Activated T-helper 1 cell treated with anti-CD3 and anti-CD28 coated beads, Interleukin-2, amount 50 U/mL, for 16 hours (primary cell): ENCODE data around the gene CCDC178.

ENCODE experiments used
- DNase-seq, 2 donors: peaks; one replicate each; pipeline ENCODE4 v3.0.0-alpha.2; 2020; ENCODE audit warnings: low read depth in 1 of 2, low spot score in 1 of 2

The CCDC178 gene

DNA sequence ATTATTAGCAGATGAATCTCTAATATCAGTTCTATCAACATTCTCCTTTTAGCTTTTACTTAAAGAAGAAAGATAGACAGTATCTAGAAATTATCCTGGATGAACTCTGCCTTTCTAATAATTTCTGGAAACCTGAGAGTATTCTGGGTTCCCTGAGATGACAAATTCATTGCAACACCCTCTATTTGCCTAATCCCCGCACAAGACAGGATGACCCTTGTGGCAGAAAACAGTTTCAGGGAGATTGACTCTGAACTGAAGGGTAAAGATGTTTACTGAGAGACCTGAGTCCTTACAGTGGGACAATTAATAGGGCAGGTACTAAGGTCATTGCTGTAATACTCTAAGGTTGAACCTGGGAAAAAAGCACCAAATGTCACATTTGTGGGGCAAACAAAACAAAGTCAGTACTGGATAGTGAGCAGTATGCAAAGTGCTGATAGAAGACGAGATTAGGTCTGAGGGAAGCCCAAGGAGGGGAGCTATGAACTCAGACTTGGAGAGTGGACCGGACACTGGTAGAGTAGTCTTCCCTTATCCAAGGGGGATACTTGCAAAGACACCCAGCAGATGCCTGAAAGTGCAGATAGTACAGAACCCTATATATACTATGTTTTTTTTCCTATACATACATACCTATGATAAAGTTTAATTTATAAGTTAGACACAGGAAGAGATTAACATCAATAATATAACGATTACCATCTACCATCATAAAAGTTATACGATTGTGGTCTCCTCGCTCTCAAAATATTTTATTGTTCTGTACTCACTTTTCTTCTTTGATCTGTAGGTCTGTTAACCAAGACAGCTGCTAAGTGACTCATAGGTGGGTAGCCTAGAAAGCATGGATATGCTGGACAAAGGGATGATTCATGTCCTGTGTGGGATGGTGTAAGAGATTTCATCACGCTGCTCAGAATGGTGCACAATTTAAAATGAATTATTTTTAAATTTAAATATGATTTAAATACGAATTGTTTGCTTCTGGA is 519.4 kb downstream of the CCDC178 start:
- no peak for DNase-seq

DNA sequence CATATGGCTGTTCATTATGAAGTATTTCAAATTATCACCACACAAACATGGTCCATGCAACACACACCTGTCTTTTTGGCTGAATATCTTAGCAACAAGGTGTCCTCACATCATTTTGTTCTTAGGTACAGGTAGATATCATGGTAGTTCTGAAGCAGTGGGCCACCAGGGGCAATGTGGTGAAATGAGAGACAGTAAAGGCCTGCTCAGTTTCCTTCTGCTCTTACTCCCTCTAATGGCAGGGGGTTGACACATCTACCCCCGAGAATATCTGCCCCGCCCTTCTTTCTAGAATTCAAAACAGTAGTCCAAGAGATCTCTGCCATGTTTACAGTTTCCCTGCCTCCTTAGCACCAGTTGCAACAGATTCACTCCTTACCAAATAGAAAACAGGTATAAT is 520.7 kb downstream of the CCDC178 start:
- no peak for DNase-seq

DNA sequence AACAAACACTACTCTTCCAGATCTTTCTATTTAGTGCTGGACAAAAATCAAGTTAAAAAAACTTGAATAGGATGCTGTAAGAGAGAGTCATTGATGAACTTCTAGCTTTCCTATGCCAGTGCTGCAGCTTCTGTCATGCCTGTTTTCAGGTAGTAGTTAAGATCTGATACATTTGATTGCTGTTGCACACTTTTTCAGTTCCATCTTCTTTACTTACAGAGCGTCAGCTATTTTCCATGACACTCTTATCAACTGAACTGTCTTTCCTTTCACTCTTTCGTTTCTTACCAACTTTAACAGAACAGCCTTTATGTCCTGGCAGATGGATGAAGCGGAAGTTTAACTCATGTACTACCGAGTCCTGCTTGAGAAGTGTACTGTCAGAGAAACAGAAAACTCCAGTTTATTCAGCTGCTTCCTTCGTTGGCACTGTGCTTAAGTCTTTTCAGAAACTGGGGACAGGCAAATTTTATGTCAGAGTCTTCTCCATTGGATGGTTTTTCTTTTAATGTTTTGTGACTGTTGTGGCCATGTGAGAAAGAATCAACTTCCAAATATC is 521.8 kb downstream of the CCDC178 start:
- no peak for DNase-seq

DNA sequence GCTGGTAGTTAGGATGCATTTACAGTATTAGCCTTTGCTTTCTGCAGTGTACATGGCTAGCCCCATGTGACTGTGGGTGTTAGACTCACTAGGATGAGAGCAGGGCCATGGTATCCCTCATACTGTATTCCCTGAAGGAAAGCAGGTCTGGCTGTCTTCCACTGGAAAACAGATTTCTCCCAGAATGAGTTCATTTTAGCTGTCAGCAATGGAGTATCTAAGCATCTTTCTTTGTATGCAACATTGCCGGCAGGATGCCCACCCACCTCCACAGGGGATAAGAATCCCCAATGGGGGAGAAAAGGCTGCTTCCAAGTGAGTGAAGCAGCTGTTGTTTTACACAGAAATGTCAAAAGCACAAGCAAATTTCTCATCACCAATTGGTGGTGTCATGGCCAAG is 525.0 kb downstream of the CCDC178 start:
- no peak for DNase-seq

DNA sequence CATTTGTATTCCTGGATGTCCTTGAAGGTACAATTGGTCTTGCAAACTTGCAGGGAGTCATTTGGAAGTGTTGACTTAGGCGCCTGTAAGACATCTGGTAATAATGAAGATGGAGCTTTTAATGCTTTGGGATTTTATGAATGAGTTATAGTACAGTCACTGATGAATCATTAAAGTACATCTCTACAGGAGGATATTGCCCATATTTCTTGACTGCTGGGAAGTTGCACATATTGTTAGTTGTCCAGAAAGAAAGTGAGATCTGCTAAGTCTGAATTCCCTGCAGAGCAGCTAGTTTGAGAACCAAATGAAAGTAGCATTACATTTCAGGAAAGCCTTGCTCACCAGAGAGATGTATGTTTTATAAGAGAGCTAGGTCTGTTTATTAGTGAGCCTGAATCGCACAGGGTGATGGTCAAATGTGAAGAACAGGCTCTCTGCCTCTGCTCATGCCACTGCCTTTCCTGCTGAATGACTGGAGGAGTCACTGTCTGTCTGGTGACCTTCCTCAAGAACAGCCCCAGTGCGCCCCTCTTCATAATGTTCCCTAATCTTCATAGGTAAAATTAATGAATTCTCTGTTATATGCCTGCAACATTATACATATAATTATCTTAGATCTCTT is 528.7 kb downstream of the CCDC178 start:
- DNase-seq: no peak

DNA sequence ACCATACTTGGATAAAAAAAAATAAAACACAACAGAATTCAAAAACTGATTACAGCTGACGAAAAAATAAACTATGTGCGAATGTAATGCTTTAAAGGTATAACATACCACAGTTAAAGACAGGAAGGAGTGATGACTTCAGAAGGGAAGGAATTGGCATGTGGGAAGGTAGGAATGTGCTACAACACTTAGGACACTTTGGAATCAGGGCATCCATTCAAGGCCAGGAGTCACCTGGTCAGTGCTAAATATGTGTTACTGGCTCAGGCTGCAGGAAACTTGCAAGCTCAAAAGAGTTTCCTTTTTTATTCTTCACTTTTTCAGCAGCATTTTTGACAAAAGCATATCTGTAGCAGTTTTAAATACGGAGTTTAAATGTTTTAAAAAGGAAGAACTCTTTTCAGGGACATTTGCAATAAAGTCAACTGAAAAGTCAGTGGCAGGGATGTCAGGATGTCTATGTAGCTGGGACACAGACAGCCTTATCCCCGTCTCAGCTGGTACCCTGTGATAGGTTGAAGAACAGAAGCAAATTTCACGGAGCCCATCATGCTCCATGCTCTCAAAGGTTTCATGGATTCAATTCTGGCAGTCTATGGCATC is 529.7 kb downstream of the CCDC178 start:
- no peak for DNase-seq

DNA sequence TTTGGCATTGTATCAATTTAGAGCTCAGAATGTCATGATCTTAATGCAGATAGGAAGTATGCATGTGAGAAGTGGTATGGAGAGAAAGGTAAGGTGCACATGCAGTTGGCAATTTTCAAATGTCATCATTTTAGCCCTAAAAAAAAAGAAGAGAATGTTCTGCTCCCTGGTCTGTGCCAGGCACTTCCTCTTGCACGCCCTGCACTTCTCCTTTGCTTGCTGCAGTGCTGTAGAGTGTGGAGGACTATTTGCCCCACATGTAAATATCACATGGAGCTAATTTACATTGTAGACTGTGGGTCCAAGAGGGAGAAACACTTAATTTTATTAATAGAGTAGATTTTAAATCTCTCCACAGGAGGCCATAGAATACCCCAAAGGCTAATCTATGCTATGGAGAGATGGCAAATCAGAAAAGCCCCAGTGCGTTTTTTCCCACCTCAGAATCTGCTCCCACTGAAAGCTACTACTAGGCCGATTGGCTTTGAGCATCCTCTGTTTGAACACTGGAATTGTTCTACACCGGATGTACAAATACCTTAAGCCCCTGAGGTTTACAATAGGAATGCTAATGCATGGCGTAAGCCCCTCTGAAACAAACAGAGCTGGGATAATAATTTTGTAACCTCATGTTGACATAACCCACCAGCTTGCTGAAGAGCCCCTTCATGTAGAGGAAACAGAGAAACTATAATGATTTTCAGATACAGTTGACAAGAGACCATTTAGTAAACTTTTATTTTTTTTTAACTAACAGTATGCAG is 530.5 kb downstream of the CCDC178 start:
- DNase-seq: no peak

DNA sequence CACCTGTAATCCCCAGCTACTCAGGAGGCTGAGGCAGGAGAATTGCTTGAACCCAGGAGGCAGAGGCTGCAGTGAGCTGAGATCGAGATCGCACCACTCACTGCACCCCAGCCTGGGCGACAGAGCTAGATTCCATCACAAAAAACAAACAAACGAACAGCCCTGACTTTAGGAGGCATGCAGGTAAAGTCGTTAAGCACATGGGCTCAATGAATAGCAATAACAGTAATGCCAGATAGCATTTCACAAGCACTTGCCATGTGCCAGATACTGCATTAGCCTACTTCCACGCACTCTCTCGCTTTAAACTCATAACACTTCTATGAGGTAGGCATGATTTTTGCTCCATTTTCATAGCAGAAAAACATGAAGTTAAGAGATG is 532.1 kb downstream of the CCDC178 start:
- no peak for DNase-seq

DNA sequence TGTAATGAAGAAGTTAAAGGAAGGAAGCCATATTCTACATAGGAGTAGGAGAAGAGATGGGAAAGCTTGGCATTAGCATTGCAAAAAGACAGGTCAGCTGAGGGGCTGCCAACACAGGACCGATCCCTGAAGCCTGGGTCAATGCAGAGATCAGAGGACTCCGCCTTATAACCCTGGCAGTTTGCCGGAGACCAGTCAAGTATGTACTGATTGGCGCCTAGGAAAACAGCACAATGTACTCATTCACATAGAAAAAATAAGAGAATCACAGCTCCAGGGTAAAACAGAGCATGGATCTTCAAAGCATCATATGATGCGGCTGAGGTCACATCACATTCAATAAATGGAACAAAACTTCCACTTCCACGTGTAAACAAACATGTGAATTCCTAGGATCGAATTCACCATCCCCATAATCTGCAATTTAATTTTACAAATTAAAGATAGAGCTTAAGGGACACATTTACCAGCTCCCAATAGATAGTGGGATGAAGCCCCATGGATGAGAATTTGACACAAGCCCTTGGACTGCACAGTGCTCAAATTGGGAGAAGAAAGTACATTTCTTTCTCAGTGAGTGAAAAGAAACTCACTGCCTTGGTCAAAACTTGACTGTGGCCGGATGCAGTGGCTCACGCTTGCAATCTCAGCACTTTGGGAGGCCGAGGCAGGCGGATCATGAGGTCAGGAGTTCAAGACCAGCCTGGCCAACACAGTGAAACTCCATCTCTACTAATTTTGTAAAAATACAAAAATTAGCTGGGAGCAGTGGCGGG is 532.7 kb downstream of the CCDC178 start:
- DNase-seq: no peak

DNA sequence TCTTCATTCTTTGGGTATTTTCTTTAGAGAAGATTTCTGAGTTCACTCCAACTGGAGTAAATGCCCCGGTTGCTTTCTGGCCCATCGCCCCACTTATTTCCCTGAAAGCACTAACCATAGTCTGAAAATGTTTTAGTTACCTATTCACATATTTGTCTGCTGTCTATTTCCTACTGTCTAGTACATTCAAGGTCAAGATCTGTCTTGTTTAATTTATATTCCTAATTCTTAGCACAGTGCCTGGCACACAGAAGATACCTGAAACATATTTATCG is 533.3 kb downstream of the CCDC178 start:
- DNase-seq: no peak

DNA sequence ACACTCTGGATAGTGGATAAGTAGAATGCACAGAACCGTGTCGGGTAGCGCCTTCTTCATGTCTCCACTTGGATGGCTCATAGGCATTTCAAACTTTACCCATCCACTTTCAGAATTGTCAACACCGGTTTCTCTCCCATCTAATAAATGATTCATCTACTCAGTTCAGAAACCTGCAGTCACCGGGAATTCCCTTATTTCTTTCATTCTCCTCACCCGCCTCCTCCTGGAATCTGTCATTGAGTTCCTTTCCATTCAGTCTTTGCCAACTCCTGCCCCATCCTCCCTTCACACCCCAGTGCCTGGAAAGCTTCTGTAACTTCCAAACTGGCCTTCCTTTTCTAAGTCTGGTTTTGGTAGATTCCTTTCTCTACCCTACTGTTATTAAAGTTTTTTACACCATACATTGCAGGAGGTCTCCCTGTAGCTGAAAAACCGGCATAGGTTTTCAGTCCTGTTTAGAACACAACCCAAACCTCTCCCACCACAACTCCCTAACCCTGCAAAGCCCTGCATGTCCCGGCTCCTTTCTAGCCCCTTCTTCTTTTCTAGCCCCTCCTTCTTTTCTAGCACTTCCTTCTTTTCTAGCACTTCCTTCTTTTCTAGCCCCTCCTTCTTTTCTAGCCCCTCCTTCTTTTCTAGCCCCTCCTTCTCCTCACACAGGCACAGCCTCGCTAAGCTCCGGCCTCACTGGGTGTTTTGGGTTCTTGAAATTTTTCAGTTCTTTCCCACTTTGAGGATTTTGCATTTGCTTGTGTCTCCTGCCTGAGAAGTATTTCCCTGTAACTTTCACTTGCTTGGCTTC is 533.8 kb downstream of the CCDC178 start:
- no peak for DNase-seq

DNA sequence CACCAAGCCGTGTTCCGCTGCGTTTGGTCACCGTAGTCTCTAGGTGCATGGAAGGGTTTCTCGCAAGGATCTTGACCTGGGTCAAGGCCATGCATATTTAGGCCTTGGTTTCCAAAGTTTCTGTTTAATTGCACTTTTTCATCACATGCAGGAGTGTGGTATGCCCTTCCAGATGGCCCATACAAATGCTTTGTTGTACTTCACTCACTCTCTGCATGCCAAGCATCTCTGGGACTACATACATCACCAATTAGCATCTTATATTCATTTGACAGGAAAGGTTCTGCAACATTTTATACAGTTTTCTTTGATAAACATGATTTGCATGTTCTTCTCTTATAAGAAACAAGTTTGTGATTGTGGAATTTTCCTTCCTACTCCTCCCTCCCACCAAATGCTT is 534.9 kb downstream of the CCDC178 start:
- DNase-seq: no peak

DNA sequence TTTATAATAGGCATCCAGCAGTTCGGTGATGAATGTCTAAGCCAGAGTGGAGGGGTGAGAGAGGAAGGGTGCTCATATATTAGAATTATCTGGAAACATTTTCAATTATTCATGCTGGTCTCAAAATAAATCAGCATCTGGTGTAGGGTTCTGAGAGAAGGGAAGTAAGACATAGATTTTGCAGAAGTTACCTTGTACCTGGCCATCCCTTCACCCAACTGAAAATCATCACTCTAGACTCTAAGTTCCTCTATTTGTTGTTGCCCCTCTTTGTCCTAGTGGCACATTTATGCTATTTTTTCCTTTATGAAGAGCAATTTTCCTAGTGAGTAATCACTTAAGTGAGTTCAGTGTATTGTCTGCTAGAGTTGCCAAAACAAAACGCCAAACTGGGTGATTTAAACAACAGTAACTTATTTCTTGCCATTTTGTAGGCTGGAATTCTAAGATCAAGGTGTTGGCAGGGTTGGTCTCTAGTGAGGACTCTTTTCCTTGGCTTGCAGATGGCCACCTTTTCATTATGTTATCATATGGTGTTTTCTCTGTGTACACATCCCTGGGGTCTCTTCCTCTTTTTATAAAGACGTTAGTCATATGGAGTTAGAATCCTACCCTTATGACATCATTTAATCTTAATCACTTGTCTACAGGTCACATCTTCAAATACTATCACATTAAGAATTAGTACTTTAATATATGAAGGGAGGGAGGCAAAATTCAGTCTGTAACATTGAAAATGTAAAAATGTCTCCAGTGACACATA is 537.8 kb downstream of the CCDC178 start:
- DNase-seq: no peak

DNA sequence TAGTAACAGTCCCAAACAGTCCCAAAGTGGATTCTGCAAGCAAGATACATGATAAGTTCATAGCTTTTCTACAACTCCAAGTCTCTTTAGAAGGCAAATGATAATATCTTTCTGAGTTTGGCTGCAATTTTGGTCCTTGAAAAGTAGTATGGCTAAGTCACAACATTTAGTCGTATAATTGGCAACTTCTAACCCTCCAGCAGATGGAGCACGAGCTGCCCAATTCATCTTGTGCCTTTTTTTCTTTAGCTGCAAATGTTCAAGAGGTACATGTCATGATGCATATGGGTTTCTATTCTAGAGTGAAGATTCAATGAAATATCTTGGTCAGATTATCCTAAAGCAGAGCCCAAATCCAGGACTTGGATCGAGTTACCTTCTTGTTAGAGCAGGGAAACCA is 540.7 kb downstream of the CCDC178 start:
- no peak for DNase-seq

DNA sequence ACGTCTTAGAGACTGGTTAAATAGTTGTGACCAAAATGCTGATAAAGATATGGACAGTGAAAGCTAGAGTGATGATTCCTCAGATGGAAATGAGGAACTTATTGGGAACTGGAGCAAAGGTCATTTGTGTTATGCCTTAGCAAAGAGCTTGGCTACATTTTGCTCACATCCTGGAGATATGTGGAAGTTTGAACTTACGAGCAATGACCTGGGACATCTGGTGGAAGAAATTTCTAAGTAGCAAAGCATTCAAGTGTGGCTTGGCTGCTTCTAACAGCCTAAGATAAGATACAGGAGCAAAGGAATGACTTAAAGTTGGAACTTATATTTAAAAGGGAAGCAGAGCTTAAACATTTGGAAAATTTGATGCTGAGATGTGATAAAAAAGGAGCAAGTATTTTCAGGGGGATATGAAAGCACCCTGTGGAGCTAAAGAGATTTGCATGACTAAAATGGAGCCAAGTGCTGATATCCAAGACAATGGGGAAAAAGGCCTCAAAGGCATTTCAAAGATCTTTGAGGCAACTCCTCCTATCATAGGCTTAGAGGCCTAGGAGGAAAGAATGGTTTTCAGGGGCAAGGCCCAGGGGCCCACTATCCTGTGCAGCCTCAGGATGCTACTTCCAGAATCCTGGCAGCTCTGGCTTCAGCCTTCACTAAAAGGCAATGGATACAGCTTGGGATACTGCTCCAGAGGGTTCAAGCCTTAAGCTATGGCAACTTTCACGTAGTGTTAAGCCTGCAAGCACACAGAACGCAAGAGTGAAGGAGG is 543.6 kb downstream of the CCDC178 start:
- DNase-seq: no peak

DNA sequence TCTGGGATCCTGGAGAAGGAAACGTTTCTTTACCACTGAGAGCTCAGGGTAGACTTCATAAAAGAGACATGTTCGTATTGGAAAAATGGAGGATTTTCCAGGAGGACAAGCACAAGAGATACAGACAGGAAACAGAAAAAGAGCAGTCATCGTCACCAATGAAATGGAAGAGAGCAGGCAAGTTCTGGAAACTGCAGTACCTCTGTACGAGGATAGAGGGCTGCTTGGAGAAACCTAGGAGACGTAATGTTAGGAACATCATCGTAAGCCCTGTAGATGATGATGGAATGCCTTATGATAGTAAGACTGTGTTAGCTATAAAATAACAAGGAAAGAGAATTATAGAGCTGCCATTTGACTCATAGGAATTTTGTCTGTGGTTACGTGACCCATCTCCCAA is 546.6 kb downstream of the CCDC178 start:
- no peak for DNase-seq

DNA sequence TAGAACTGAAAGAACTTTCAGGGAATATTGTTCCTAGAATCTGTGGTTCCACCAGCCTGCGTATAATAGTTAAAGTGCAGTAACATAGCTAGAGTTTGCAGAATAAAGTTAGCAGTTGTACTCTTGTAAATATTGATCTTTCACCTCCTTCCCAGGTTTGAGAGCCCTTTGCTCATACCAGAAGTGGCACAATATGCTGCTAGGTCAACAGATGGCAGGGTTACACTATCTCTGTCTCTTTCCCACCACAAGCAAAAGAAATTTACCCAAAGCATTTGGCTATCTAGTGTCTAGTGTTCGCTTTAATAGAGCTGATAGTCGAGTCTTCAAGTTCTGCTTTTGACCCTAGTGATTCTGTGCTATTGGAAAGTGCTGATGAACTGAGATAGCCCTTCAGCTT is 548.7 kb downstream of the CCDC178 start:
- no peak for DNase-seq

DNA sequence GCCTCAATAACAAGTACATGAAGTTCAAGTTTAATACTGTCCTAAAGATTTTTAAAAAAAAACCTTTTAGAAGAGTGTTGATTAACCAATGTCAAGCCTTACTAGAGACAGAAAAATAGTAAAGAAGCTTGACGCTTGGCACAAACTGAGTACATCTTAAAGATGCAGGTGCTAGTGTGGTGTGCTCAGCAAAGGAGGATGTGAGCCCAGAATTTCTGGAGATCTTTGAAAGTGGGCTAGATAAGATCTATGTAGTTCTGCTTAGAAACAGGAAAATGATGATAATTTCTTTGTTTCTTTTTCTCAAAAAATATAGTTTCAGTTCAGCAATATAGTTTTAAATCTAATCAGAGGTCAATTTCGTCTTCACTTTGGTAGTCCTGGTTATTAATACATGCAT is 549.4 kb downstream of the CCDC178 start:
- no peak for DNase-seq
